Ishikawa (cell line): ENCODE measurements around the gene RNF115.

Source experiments
- CEBPB ChIP-seq: IDR thresholded peaks from 2 replicates; pipeline ENCODE4 v1.6.1; 2012
- CREB1 ChIP-seq: IDR thresholded peaks from 2 replicates; pipeline ENCODE4 v1.6.1; 2012; ENCODE audit warnings: low read depth
- EGR1 ChIP-seq: IDR thresholded peaks from 2 replicates; pipeline ENCODE4 v1.6.1; 2012
- EP300 ChIP-seq: IDR thresholded peaks from 2 replicates; pipeline ENCODE4 v1.6.1; 2012; ENCODE audit warnings: borderline replicate concordance
- NFIC ChIP-seq: IDR thresholded peaks from 2 replicates; pipeline ENCODE4 v1.6.1; 2012
- RAD21 ChIP-seq: IDR thresholded peaks from 2 replicates; pipeline ENCODE4 v1.6.1; 2012; ENCODE audit warnings: low read depth
- REST ChIP-seq: IDR thresholded peaks from 2 replicates; pipeline ENCODE4 v1.6.1; 2012; ENCODE audit warnings: low read depth, mild to moderate bottlenecking
- TAF1 ChIP-seq: IDR thresholded peaks from 2 replicates; pipeline ENCODE4 v1.6.1; 2012; ENCODE audit warnings: low read depth, mild to moderate bottlenecking
- TCF12 ChIP-seq: IDR thresholded peaks from 2 replicates; pipeline ENCODE4 v1.6.1; 2012; ENCODE audit warnings: low read depth
- TEAD4 ChIP-seq: IDR thresholded peaks from 2 replicates; pipeline ENCODE4 v1.6.1; 2012
- YY1 ChIP-seq: IDR thresholded peaks from 2 replicates; pipeline ENCODE4 v1.6.1; 2012; ENCODE audit warnings: low read depth
- TF ChIP-seq, protein P1 (sequence below): IDR thresholded peaks from 2 replicates; pipeline ENCODE4 v1.6.1; 2012

- TF ChIP-seq TAF1 (no peak), TEAD4 (no peak), NFIC (no peak), EP300 (no peak), REST (no peak), YY1 (no peak), RAD21 (no peak), CEBPB (no peak), TCF12 (no peak), EGR1 (no peak), CREB1 (no peak)
- TF ChIP-seq, protein P1, sequence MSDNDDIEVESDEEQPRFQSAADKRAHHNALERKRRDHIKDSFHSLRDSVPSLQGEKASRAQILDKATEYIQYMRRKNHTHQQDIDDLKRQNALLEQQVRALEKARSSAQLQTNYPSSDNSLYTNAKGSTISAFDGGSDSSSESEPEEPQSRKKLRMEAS = no peak
These were observed 73.5 kb downstream of the RNF115 start for GRCh38 chr1:145750426-145750825.
